HG02798 (cell line): ENCODE results near the gene ANKRD26.
"Not testable (repeated sequence)": the region's sequence is repeated elsewhere in the genome, so short reads cannot be mapped to it uniquely, and the experiment has no call there.

Experiments
- ATAC-seq: cut with Tn5 transposase; IDR thresholded peaks from one replicate; pipeline ENCODE4 v1.9.1; 2021; ENCODE audit warnings: mild to moderate bottlenecking; ENCODE audit not compliant: unreplicated experiment, poor library complexity

Gene ANKRD26

DNA sequence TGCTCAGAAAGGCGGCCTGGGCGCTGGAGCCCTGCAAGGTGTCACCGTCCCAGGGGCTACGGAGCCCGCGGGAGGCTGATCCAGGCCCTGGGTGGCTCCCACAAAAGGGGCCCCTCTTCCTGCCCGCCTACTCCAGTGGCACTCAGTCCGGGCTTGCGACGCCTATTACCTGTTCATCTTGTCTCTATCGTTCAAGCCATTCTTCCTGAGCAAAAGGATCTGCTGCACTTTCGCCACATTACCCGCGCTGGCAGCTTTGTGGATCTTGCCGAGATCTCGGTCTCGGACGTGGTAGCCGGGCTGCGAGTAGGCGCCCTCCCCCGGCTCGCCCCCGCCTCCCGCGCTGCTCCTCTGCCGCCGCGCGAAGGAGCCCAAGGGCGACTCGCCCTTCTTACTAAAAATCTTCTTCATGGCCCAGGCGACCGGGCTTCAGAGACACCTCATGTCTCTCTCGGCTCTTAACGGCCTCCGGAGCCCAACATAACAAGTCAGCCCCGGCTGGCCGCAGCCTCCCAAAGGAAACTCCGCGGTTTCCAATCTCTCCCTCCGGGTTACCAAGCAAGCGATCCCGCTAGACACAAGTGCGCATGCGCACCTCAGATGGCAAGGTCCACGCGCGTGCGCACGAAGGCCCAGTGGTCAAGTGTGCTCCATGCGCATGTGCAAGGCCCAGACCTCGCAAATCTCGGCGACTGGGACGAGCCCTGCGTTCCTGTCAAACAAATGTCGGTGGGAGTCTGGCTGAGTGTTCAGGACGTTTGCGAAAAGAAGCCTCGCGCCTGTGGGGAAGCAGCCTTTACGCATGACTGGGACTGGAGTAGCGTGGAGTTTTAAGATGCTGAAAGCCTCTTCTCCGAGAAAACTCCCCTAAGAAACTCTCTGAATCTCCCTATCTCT is at the start of gene ANKRD26:
Gene ANKRD26 (minus strand): TSS at position 579 of the 897 bp plus-strand sequence. CDS start 168 bp downstream, at position 411.
- ATAC-seq: peak; percentile 80

DNA sequence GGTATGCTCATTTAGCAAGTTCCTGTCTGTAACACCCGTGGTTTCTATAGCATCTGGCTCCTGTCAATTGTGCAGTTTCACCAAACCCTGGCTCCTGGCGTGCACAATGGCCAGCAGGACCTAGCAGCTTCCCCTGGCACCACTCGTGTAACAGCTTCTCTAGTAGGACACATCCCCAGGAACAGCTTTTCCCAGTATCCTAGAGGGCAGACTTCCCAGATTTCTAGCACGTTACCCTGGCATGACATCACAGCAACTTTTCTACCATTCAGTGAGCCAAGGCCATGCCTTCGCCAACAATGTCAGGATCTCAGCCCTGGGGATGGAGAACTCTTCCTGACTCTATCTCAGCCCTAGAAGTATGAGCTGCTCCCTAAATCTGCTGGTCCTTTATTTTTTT is 47.4 kb upstream of the ANKRD26 start:
- no peak for ATAC-seq

DNA sequence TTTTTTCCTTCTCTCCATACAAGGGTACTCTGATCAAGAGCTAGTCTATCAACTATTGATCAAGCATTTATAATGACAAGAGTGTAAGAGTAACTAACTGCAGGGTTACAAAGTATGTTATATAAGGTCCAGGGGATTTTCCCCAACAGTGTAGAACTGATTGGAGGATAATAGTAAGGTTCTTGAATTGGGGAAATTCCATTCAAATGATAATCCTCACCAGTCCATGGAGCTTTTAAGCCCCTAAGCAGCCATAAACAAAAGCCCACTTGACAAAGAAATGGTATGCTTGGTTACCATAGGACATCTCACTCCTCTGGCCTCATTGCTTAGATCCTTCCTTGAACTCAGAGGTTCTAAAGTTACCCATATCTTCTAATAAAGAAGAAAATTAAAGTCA is 45.6 kb upstream of the ANKRD26 start:
- no peak for ATAC-seq

DNA sequence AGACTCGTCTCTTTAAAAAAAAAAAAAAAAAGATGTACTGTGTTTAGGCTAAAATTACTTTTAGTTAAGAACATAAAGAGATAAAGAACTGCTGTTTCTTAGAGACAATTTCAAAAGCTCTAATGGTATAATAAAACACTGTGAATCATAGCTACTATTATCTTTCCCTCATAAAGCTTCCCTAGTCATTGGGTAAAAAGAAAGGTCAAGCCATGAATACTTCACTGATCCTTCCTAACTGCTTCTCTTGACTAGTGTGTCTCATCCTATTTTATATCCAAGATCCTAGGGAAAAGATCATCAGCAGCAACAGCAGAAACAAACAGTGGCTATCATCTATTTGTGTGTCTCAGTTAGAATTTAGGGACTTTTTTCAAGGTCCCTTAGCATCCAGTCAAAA is 43.4 kb upstream of the ANKRD26 start:
- ATAC-seq: no peak

DNA sequence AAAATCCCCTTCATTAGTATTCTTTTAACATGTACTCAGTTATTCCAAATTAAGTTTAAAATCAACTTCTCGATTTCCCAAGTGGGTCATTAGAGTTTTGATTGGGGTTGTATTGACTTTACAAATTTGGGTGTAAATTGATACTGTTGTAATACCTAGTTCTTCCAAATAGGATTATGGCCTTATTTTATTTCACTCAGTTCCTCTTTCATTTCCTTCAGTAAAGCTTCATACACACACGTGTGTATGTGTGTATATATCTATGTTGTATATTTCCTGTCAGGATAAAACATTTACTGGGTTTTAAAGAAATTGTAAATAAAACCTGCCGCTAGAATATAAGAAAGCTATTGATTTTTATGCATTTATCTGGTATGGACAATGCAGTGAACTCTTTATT is 38.0 kb upstream of the ANKRD26 start:
- no peak for ATAC-seq

DNA sequence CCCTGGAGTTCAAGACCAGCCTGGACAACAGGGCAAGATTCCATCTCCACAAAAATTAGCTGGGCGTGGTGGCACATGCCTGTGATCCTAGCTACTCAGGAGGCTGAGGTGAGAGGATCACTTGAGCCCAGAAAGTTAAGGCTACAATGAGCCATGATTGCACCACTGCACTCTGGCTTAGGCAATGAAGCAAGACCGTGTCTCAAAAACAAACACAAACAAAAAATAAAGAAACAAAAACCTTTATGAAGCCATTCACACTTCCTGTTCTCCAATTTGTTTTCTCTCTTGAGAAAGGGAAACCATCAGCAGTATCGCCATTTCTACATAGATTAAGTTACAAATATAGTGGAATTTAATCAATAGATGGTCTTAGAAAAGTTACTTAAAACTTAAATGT is 34.1 kb upstream of the ANKRD26 start:
- ATAC-seq: no peak

DNA sequence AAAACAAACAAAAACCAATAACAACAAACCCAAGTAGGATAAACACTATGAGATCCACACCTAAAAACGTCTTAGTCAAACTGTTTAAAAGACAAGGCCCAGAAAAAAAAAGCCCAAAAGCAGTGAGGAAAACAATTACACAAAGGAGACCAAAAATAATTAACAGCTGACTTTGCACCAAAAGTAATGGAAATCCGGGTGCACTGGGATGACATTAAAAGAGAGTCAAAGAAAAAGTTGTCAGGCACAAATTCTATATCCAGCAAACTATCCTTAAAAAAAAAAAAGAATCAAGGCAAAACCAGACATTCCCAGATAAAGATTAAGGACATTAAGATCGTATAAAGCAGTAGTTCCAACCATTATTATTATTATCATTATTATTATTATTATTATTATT is 7.9 kb upstream of the ANKRD26 start:
- ATAC-seq: no peak

DNA sequence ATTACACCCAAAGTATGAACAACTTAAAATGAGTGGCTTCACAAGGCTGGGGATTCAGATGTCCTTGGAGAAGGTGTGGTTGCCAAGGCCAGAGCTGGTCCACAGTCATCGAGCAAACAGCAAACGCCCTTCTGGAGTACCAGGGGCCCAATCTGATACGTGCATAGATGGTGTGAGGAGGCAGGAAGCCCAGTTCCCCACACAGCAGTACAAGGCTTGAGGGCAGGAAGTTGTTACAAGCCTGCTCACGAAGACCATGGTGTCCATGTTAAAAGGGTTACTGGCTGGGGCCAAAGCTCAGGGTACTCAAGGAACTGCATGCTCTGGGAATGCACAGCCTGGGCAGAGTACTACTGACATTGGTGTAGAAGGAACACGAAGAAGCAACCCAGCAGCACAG is 4.6 kb upstream of the ANKRD26 start:
- ATAC-seq: no peak

DNA sequence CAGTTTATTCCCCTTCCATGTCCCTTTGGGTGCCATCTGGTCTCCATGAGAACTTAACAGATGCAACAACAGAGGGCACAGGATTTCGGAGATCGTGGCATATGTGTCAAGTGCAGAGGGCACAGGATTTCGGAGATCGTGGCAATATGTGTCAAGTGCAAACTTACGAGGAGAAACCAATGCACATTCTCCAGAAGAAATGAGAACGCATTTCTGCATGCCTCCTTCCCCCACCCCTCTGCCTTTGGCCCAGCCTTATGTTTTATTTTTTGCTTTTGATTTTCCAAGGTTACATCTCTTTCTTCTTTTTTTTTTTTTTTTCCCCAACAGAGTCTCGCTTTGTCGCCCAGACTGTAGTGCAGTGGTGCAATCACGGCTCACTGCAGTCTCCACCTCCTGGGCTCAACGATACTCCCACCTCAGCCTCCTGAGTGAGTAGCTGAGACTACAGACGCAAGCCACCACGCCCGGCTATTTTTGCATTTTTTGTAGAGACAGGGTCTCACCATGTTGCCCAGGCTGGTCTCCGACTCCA is 586 bp upstream of the ANKRD26 start:
- ATAC-seq: no peak

DNA sequence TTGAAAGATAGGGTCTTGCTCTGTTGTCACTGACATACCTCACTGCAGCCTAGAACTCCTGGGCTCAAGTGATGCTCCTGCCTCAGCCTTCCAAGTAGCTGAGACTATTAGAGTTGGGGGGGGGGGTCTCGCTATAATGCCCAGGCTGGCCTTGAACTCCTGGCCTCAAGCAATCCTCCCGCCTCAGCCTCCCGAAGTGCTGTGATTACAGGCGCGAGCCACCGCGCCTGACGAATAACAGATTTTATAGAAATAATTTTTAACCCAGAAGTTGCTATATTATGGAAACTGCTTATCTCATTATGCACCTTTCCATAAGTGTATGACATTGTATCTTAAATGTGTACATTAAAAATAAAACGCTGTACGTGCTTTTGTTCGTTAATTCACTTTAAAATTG is 846 bp downstream of the ANKRD26 start:
- no peak for ATAC-seq

DNA sequence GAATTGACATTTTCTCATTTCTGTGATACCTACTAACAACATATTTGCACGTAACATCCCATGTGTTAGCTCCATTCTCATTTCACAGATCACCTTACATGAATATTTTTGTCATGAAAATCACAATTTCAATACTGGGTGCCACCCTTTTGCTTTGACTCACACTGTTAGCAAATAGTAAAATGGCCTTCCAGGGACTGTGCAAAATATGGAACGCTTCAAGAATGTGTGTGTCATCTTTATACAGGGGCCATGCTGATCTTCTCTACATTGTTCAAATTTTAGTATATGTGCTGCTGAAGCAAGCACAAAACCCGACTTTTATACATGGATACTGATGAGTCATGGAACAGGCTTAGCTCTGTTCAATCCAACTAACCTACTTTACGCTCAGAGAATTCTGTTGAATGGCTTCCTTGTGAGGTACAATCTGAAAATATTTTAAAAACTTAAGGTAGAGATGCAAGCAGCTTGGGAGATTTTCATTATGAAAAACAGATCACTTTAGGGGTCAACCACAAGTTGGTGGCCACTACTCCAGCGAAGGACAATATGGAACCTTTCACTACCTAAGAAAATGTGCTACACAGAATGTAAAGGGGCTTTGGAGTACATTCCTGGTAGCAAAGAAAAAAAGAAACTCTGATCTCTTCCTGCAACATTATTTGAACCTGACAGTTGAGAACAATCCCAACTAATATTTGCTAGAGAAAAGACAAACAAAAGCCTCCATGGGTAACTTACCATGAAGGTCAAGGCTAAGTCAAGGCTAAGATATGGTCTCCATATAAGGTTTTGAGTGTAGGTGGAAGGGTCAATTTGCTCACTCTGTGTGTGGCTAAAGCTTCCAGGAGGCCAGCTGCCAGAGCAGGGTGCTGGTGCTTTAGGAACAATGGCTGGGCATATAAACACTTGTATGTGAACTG is 11.9 kb downstream of the ANKRD26 start:
- no peak for ATAC-seq

DNA sequence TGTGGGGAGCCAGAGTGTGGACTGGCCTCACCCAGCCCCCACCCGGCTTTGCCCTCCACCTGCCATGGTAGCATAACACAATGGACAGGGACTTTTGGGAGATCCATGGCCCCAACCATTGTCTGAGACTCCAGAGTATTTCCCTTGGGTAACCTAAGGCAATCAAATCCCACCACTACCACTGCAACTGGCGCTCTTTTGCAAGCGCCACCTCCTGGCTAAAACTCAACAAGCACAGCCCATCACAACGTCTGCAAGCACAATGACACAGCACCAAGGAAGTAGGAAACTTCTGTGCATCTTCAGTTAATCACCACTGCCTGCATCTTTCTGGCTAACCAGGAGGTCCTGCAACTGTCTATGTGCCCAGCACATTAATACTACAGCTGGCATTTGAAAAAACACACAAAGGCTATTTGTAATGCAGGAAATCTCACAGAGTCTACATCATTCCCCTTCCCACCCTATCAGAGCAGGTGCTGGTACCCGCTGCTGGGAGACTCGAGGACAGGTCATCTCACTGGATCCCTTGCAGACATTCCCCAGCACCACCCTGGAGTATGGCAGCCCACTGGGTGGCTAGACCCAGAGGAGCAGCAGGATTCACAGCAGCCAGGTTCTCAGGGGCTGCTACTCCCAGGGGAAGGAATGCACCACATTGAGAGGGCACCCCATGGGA is 27.7 kb downstream of the ANKRD26 start:
- ATAC-seq: no peak

DNA sequence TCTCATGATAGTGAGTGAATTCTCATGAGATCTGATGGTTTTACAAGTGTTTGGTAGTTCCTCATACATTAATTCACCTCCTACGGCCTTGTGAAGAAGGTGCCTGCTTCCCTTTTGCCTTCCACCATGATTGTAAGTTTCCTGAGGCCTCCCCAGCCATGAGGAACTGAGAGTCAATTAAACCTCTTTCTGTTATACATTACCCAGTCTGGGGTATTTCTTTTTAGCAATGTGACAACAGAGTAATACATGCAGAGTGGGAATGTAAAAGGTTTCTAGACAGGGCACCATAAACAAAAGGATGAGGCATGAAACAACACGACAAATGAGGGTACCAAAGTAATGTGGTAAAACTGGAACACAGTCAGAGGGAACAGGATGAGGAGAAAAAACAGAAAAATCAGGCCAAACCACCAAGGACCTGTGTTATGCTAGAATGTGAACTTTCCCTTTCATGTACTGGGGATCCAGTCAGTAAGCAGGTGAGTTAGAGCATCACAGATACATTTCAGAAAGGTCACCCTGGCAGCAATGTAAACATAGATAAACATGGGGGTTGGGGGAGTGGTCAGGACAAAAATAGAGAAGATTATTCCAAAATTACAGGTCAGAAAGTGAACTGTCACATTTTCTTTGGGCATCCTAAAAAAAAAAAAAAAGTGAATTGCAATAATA is 31.9 kb downstream of the ANKRD26 start:
- no peak for ATAC-seq

DNA sequence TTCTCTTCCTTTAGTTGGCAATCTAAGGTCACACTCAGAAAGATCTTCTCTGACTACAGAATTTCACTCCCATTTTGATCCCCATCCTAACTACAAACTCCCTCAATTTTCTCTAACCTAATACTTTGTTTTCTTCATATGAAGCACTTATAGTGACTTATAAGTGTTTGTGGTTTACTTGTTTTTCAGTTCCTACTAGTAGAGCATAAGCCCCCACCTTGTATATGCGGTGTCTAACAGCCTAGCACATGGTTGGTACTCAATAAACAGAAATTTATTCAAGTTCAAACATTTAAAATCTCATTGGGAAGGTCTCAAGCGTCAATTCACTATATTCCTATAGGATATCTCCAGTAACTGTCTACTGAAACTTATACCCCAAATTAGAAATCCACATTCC is 35.2 kb downstream of the ANKRD26 start:
- ATAC-seq: no peak

DNA sequence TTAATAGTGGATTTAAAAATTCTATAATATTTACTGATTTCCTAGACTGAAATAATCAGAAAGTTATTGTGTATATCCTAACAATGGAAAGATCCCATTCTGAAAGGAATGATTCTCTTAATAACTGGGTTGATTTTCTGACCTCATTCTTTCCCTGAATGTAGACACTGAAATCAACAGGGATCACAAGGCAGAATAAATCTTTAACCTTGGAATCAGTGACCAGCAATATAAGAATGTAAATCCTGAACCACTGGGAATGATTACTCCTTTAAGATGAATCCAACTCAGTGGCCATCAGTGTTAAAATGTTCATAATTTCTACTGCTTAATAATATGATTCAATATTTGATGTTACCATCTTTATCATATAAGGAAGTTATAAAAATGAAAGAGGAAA is 47.6 kb downstream of the ANKRD26 start:
- ATAC-seq: no peak

DNA sequence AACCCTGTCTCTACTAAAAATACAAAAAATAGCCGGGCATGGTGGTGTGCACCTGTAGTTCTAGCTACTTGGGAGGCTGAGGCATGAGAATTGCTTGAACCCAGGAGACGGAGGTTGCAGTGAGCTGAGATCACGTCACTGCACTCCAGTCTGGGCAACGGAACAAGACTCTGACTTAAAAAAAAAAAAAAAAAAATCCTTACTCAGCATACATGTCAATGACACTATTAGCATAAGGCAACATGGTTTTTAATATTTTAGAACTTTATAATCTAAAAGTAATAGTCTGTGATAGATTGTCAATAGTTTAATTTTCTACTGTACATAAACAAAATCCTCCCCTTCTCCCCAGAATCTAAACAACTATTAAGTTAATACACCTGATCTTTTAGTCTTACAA is 55.0 kb downstream of the ANKRD26 start:
- not testable (repeated sequence) for ATAC-seq

DNA sequence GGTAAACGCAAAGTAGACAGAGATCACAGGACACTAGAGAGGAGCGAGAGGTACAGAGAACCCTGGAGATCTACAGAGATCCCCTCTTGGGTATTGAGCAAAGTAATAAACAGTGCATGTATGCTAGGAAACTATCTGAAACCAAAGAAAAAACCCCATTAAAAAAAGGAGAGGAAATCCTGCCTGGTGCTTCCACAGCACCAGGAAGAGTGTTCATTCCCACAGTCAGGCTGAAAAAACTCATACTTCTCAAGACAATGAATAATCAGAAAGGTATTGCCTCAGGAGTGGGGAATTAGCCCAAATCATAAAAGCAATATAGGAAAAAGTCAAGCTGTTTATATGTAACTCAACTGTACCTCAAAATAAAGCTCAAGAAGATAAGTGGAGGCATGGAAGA is 59.1 kb downstream of the ANKRD26 start:
- ATAC-seq: no peak

DNA sequence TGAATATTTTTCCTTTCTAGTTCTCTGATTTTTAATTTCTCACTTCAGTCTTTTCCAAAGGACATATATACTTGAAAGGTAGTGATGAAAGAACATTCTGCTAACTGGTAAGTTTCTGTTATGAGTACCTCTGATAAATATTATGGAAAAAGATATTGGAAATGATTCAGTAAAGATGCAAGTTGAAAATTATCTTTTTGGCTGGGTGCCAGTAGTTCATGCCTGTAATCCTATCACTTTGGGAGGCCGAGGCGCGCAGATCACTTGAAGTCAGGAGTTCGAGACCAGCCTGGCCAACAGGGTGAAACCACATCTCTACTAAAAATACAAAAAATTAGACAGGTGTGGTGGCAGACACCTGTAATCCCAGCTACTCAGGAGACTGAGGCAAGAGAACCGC is 62.1 kb downstream of the ANKRD26 start:
- no peak for ATAC-seq

DNA sequence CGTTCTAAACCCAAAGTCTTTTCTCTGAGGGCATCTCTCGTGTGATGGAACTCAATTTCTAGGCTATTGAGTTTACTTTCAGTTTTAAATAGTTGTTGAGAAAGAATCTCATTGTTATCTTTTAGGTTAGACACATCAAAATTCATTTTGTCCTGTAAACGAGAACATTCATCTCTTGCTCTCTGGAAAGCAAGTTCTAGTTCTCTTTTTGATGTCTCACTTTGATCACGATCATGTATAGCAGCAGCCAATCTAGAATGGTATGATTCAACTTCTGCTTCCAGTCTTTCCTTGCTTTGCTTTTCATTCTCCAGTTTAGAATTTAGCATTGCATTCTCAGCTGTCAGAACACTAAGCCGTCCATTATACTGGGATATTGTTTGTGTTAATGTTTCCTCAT is 65.1 kb downstream of the ANKRD26 start:
- no peak for ATAC-seq

DNA sequence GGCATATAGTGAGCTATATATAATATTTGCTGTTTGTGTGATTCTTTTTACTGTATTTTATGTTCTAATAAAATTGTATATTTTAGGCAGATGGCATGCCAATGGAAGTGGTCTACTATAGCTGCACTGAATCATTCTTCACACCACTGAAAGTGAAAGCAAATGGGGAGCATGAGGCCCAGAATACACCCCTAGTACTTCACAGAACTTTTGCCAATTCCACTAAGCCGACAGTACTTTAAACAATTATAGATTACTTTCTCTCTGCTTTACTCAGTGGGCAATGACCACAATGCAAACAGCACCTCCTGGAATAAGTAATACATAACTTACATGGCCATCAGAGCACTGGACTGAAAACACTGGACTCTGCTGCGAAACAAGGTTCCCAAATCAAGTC is 70.2 kb downstream of the ANKRD26 start:
- peak; percentile 48 for ATAC-seq
